ENCODE data around the gene DEAF1.
A peak's percentile ranks its signal among the peaks of the same experiment; 100 is the strongest.
"Not testable (repeated sequence)": the region's sequence is repeated elsewhere in the genome, so short reads cannot be mapped to it uniquely, and the experiment has no call there.

DEAF1 gene

GRCh38 chr11:699753-700152, 4.7 kb upstream of the DEAF1 start:
- DNase-seq = no peak

- no peak for DNase-seq
Measured at GRCh38 chr11:699116-699508, 4.1 kb upstream of the DEAF1 start.

- DNase-seq = no peak
Measured at GRCh38 chr11:698493-699115, 3.6 kb upstream of the DEAF1 start.

GRCh38 chr11:697811-698311, 2.8 kb upstream of the DEAF1 start:
- DNase-seq = no peak

GRCh38 chr11:696955-697491, 2.0 kb upstream of the DEAF1 start:
- no peak for DNase-seq

- peak; percentile 97 for DNase-seq
Measured at GRCh38 chr11:695538-696248, 671 bp upstream of the DEAF1 start, which contains the start of gene TMEM80. TMEM80 (plus strand) TSS chr11:695816; CDS start chr11:695828, 12 bp downstream.

- DNase-seq = no peak
Measured at GRCh38 chr11:695288-695537, 191 bp upstream of the DEAF1 start.

GRCh38 chr11:693887-694562, 997 bp downstream of the DEAF1 start:
- no peak for DNase-seq

- DNase-seq = no peak
Measured at GRCh38 chr11:693415-693831, 1.6 kb downstream of the DEAF1 start.

GRCh38 chr11:692824-693414, 2.1 kb downstream of the DEAF1 start:
- DNase-seq = no peak

- DNase-seq = no peak
Measured at GRCh38 chr11:691710-692590, 3.1 kb downstream of the DEAF1 start.

GRCh38 chr11:690738-691633, 4.0 kb downstream of the DEAF1 start:
- no peak for DNase-seq

- DNase-seq = not testable (repeated sequence)
Measured at GRCh38 chr11:690244-690643, 4.8 kb downstream of the DEAF1 start.

- DNase-seq = no peak
Measured at GRCh38 chr11:689625-690024, 5.4 kb downstream of the DEAF1 start.

GRCh38 chr11:688681-689080, 6.3 kb downstream of the DEAF1 start:
- DNase-seq = no peak

- no peak for DNase-seq
Measured at GRCh38 chr11:687751-688150, 7.3 kb downstream of the DEAF1 start.

GRCh38 chr11:686451-687243, 8.4 kb downstream of the DEAF1 start:
- DNase-seq = no peak

- DNase-seq = no peak
Measured at GRCh38 chr11:680970-681369, 14.1 kb downstream of the DEAF1 start.

- DNase-seq = no peak
Measured at GRCh38 chr11:680476-680875, 14.5 kb downstream of the DEAF1 start.
